Measurements from ENCODE around the gene PDZD2. TPM values are rescaled to one million over a fixed set of nuclear protein-coding genes. Genes with fewer than 3 reads are reported as not detected.

Gene PDZD2
- total RNA-seq, 1 donor from 2014 or later: 23.3 TPM

- no peak for TF ChIP-seq CTCF (IDR thresholded peaks at IDR 0.05; ENCODE audit: partially characterized antibody, unreplicated experiment)
- H3K27ac Mint-ChIP-seq (ENCODE audit: unreplicated experiment): no peak overlapping the region
- no peaks in the 10 kb centered on the region for H3K36me3 Mint-ChIP-seq (ENCODE audit: unreplicated experiment)
- H3K27me3 Mint-ChIP-seq (ENCODE audit: unreplicated experiment): no peaks in the 10 kb centered on the region
- no peak for DNase-seq
- H3K9me3 Mint-ChIP-seq (ENCODE audit: unreplicated experiment): peaks cover 3% of the 10 kb centered on the region
- H3K4me1 Mint-ChIP-seq (ENCODE audit: low read depth, unreplicated experiment): peaks cover 14% of the 10 kb centered on the region
- H3K4me3 Mint-ChIP-seq (ENCODE audit: unreplicated experiment): no peak overlapping the region
These were observed 67.3 kb downstream of the PDZD2 start for GRCh38 chr5:31706186-31706585.

- H3K36me3 Mint-ChIP-seq (ENCODE audit: unreplicated experiment): no peaks in the 10 kb centered on the region
- H3K27me3 Mint-ChIP-seq (ENCODE audit: unreplicated experiment): no peaks in the 10 kb centered on the region
- H3K4me3 Mint-ChIP-seq (ENCODE audit: unreplicated experiment): no peak overlapping the region
- no peak for TF ChIP-seq CTCF (IDR thresholded peaks at IDR 0.05; ENCODE audit: partially characterized antibody, unreplicated experiment)
- peaks cover 2% of the 10 kb centered on the region for H3K9me3 Mint-ChIP-seq (ENCODE audit: unreplicated experiment)
- H3K27ac Mint-ChIP-seq (ENCODE audit: unreplicated experiment): no peak overlapping the region
- peaks cover 4% of the 10 kb centered on the region for H3K4me1 Mint-ChIP-seq (ENCODE audit: low read depth, unreplicated experiment)
- DNase-seq: no peak
These were observed 68.4 kb downstream of the PDZD2 start for GRCh38 chr5:31707329-31707728.

- H3K36me3 Mint-ChIP-seq (ENCODE audit: unreplicated experiment): no peaks in the 10 kb centered on the region
- no peak for TF ChIP-seq CTCF (IDR thresholded peaks at IDR 0.05; ENCODE audit: partially characterized antibody, unreplicated experiment)
- H3K27ac Mint-ChIP-seq (ENCODE audit: unreplicated experiment): no peak overlapping the region
- no peaks in the 10 kb centered on the region for H3K27me3 Mint-ChIP-seq (ENCODE audit: unreplicated experiment)
- peaks cover 3% of the 10 kb centered on the region for H3K9me3 Mint-ChIP-seq (ENCODE audit: unreplicated experiment)
- no peak overlapping the region for H3K4me3 Mint-ChIP-seq (ENCODE audit: unreplicated experiment)
- peaks cover 3% of the 10 kb centered on the region for H3K4me1 Mint-ChIP-seq (ENCODE audit: low read depth, unreplicated experiment)
- DNase-seq: no peak
These were observed 69.2 kb downstream of the PDZD2 start for GRCh38 chr5:31708089-31708488.

GRCh38 chr5:31711363-31711762 lies 72.4 kb downstream of the PDZD2 start:
- H3K36me3 Mint-ChIP-seq (ENCODE audit: unreplicated experiment): no peaks in the 10 kb centered on the region
- peaks cover 2% of the 10 kb centered on the region for H3K9me3 Mint-ChIP-seq (ENCODE audit: unreplicated experiment)
- DNase-seq: no peak
- no peak overlapping the region for H3K27ac Mint-ChIP-seq (ENCODE audit: unreplicated experiment)
- H3K27me3 Mint-ChIP-seq (ENCODE audit: unreplicated experiment): peaks cover 5% of the 10 kb centered on the region
- no peak overlapping the region for H3K4me3 Mint-ChIP-seq (ENCODE audit: unreplicated experiment)
- H3K4me1 Mint-ChIP-seq (ENCODE audit: low read depth, unreplicated experiment): peaks cover 3% of the 10 kb centered on the region
- no peak for TF ChIP-seq CTCF (IDR thresholded peaks at IDR 0.05; ENCODE audit: partially characterized antibody, unreplicated experiment)

GRCh38 chr5:31711935-31712592 lies 73.1 kb downstream of the PDZD2 start:
- peaks cover 3% of the 10 kb centered on the region for H3K4me1 Mint-ChIP-seq (ENCODE audit: low read depth, unreplicated experiment)

More at GRCh38 chr5:31711935-31712592, 73.1 kb downstream of the PDZD2 start:
- Mint-ChIP-seq H3K27ac (ENCODE audit: unreplicated experiment) (no peak overlapping the region), H3K36me3 (ENCODE audit: unreplicated experiment) (no peaks in the 10 kb centered on the region), H3K9me3 (ENCODE audit: unreplicated experiment) (peaks cover 6% of the 10 kb centered on the region), H3K27me3 (ENCODE audit: unreplicated experiment) (peaks cover 7% of the 10 kb centered on the region), H3K4me3 (ENCODE audit: unreplicated experiment) (no peak overlapping the region)
- TF ChIP-seq CTCF (IDR thresholded peaks at IDR 0.05; ENCODE audit: partially characterized antibody, unreplicated experiment): no peak
- DNase-seq: no peak

Data from glutamatergic neuron (in vitro differentiated cells).